ENCODE results near the gene FGF6. TPM values are rescaled to one million over a fixed set of nuclear protein-coding genes. Genes with fewer than 3 reads are reported as not detected.

The FGF6 gene
- total and polyA plus RNA-seq, 9 of the 15 experiments (the other 6 are each of a cell fraction or from before 2014, with no cell fraction given), result 0.14 TPM; not detected in 8

GRCh38 chr12:4388662-4389061 lies 57.0 kb downstream of the FGF6 start (continued):
- TF ChIP-seq FOXM1 (IDR thresholded peaks at IDR 0.05; ENCODE audit: low read depth), result 0 out of 2 replicates have a peak, but pooled peaks have one; percentile 40
- no peak for TF ChIP-seq FOXM1 (CRISPR knock-in tag; IDR thresholded peaks at IDR 0.05; ENCODE audit: low read depth)
- TF ChIP-seq SMARCA5 (IDR thresholded peaks at IDR 0.05), result no peak
- no peak for TF ChIP-seq ZNF184 (CRISPR knock-in tag; IDR thresholded peaks at IDR 0.05)
- TF ChIP-seq ZNF764 (CRISPR knock-in tag; IDR thresholded peaks at IDR 0.05; ENCODE audit: low read depth), result no peak
- TF ChIP-seq ZNF431 (CRISPR knock-in tag; IDR thresholded peaks at IDR 0.05), result no peak
- TF ChIP-seq E4F1 (CRISPR knock-in tag; IDR thresholded peaks at IDR 0.05; ENCODE audit: borderline replicate concordance), result no peak
- no peak for TF ChIP-seq ATF1 (CRISPR knock-in tag; IDR thresholded peaks at IDR 0.05)
- 0 out of 2 replicates have a peak, but pooled peaks have one; percentile 18 for TF ChIP-seq ATF1 (tag; IDR thresholded peaks at IDR 0.05)
- no peak for TF ChIP-seq THRAP3 (IDR thresholded peaks at IDR 0.05; ENCODE audit: borderline replicate concordance)
- no peak for TF ChIP-seq ZNF133 (CRISPR knock-in tag; IDR thresholded peaks at IDR 0.05)
- no peak for TF ChIP-seq MCM7 (IDR thresholded peaks at IDR 0.05)
- peak; percentile 72; the same call in 1 of the 2 replicates for TF ChIP-seq GATAD2B (IDR thresholded peaks at IDR 0.05; ENCODE audit: borderline replicate concordance)
- TF ChIP-seq CBFA2T2 (conservative IDR thresholded peaks at IDR 0.05), result peak; percentile 90
- TF ChIP-seq ZNF354B (CRISPR knock-in tag; IDR thresholded peaks at IDR 0.05), result no peak
- TF ChIP-seq THAP7 (CRISPR knock-in tag; IDR thresholded peaks at IDR 0.05), result no peak
- no peak for TF ChIP-seq ZNF277 (CRISPR knock-in tag; IDR thresholded peaks at IDR 0.05; ENCODE audit: borderline replicate concordance)
- no peak for TF ChIP-seq SRF (CRISPR knock-in tag; IDR thresholded peaks at IDR 0.05)
- TF ChIP-seq HNRNPUL1 (IDR thresholded peaks at IDR 0.05; ENCODE audit: low read length), result no peak
- no peak for TF ChIP-seq ZNF311 (CRISPR knock-in tag; IDR thresholded peaks at IDR 0.05)
- no peak for TF ChIP-seq MYNN (IDR thresholded peaks at IDR 0.05)
- TF ChIP-seq MYNN (CRISPR knock-in tag; IDR thresholded peaks at IDR 0.05), result no peak
- TF ChIP-seq KAT2B (IDR thresholded peaks at IDR 0.05; ENCODE audit: low read depth, low read length), result no peak
- TF ChIP-seq MIER1 (IDR thresholded peaks at IDR 0.05; ENCODE audit: low read depth), result no peak
- peak; percentile 26 for TF ChIP-seq NEUROD1 (IDR thresholded peaks at IDR 0.05; ENCODE audit: borderline replicate concordance, low read depth, low read length, partially characterized antibody)
- TF ChIP-seq KDM2B (CRISPR knock-in tag; IDR thresholded peaks at IDR 0.05), result no peak
- no peak for TF ChIP-seq ZBTB33 (CRISPR knock-in tag; IDR thresholded peaks at IDR 0.05)
